GM12865 (cell line): ENCODE results near the gene NUP133.

Source experiments
- DNase-seq: peaks from one replicate; pipeline ENCODE4 v3.0.0; 2010; ENCODE audit warnings: low read depth
- H3K4me3 ChIP-seq: 2 replicates; pipeline ENCODE4 v1.5.1; 2011; ENCODE audit warnings: mild to moderate bottlenecking, low read depth, low read length, control low read depth
- TF ChIP-seq, protein P1 (sequence below): IDR thresholded peaks from 2 replicates; pipeline ENCODE4 v1.5.1; 2011; ENCODE audit warnings: low read length, control low read depth, low read depth, inconsistent platforms; ENCODE audit not compliant: insufficient read depth; ENCODE audit errors: missing control alignments

NUP133 gene

DNA sequence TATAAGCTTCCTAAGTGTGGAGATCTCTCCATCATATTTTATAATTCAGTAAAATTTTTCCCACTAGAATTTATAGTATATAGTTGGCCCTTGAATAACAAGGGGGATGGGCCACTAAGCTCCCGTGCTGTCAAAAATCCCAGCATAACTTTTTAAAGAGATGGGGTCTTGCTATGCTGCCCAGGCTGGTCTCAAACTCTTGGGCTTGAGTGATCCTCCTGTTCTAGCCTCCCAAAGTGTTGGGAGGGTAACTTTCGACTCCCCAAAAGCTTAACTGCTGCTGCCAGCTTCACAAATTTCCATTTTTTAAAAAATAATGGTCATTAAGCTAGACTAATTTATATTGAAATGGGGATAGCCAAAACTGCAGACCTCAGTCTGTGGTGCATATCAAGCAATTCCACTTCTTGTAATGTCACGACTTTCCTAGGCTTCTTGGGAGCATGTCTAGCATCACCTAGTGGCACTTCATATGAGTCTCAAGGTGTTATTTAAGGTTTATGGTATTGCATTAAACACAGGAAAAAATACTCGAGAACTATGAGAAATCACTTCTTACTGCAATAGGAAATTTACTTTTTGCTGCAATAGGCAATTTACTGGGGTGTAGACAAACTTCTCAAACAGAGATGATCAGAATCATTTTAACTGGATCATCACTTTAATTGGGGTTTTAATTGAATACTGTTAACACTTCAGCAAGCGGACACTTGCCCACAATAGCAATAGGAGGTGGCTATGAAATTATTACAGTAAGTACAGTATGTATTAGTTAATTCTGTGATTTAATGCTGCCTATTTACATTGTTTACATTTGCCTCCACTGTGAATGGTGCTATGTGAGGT, 55.0 kb downstream of the NUP133 start:
- DNase-seq: peak; percentile 14
- no peak overlapping the region for H3K4me3 ChIP-seq
- TF ChIP-seq, protein P1, sequence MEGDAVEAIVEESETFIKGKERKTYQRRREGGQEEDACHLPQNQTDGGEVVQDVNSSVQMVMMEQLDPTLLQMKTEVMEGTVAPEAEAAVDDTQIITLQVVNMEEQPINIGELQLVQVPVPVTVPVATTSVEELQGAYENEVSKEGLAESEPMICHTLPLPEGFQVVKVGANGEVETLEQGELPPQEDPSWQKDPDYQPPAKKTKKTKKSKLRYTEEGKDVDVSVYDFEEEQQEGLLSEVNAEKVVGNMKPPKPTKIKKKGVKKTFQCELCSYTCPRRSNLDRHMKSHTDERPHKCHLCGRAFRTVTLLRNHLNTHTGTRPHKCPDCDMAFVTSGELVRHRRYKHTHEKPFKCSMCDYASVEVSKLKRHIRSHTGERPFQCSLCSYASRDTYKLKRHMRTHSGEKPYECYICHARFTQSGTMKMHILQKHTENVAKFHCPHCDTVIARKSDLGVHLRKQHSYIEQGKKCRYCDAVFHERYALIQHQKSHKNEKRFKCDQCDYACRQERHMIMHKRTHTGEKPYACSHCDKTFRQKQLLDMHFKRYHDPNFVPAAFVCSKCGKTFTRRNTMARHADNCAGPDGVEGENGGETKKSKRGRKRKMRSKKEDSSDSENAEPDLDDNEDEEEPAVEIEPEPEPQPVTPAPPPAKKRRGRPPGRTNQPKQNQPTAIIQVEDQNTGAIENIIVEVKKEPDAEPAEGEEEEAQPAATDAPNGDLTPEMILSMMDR: peak; percentile 20

DNA sequence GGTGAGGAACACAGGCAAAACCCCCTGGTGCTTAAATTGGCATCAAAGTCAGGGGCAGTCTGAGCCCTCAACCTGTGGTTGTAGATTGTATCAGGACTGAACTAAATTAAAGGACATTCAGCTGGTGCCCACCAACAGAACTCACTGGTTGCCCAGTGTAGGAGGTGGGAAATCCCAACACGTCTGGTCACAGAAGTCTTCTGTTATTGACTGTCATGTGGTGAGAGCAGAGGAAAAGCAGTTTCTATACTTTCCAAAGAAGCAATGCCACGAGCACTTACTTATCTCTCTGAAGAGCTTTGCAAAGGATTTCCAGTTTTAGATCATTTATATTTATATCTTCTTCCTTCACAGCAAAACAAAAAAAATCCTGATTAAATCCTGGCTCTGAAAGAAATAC, 59.3 kb downstream of the NUP133 start:
- DNase-seq: no peak
- no peak overlapping the region for H3K4me3 ChIP-seq

DNA sequence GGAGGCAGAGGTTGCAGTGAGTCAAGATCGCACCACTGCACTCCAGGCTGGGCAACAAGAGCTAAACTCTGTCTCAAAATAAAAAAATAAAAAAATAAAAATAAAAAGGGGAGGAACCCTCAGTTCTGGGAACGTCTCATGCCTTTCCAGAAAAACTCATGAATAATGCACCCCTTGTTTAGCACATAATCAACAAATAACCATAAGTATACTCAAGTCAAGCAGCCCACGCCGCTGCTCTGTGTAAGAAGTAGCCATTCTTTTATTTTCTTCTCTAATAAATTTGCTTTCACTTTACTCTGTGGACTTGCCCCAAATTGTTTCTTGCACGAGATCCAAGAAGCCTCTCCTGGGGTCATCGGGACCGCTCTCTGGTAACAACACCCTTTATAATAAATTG, 59.8 kb downstream of the NUP133 start:
- no peak overlapping the region for H3K4me3 ChIP-seq
- TF ChIP-seq, protein P1: no peak
- no peak for DNase-seq

More for the DNA sequence above, 59.3 kb downstream of the NUP133 start:
- TF ChIP-seq, protein P1: no peak

DNA sequence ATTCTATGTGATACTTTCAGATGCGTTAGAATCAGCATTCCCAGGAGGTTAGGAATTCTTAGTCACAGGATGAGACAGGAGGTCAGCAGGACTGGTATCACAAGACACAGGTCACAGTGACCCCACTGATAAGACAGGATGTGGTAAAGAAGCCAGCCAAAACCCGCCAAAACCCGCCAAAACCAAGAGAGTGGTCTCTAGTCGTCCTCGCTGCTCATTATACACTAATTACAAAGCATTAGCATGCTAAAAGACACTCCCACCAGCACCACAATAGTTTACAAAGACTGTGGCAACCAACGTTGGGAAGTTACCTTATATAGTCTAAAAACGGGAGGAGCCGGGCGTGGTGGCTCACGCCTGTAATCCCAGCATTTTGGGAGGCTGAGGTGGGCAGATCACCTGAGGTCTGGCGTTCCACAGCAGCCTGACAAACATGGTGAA, 60.3 kb downstream of the NUP133 start:
- H3K4me3 ChIP-seq: no peak overlapping the region
- DNase-seq: no peak
- TF ChIP-seq, protein P1: no peak

DNA sequence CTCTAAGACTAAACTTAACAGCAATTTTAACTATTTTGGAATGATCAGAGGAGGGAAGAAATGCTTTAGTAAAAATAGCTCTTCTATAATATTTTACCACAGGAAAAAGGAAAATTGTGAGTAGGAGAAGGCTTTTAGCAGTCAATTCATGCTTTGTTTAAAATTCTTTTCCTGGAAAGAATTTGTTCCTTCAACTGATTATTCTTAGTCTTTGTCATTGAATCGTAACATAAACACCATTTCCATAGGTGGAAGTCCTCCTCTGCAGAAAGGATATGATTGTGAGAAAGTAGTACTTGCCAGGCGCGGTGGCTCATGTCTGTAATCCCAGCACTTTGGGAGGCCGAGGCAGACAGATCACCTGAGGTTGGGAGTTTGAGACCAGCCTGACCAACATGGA, 62.3 kb downstream of the NUP133 start:
- no peak for DNase-seq
- TF ChIP-seq, protein P1: no peak
- H3K4me3 ChIP-seq: no peak overlapping the region

DNA sequence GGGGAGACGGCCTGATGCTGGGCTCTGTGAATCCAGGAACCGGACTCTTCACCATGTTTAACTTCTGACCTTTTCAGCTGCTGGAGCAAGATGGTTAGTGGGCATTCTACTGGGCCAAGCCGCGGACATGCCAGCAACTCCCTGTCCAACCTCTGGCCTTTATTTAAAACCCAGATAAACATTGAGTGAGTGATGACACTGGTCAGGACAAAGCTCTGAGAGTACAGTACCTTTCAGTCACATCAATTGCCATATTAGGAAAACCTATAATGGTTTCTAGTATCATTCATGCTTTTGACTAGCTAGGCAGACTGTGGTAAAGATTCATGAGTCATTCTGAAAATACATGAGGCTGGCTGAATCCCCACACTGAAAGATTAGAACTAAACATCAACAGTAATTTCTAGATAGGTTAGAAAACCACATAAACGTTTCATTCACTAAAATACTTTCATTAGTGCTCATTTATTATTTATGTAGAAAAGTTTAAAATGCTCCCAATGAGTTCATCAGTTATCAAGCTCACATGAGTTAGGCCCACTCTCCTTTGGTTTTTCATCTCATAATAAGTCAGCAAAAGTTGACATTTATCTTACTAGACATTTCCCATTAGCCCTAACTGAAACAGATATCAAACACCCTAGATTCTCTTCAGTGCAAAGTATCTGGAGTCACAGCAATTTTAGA, 67.1 kb downstream of the NUP133 start:
- DNase-seq: peak; percentile 88
- no peak overlapping the region for H3K4me3 ChIP-seq
- TF ChIP-seq, protein P1: no peak
